ENCODE results near the gene FN3K. TPM values are rescaled to one million over a fixed set of nuclear protein-coding genes. Genes with fewer than 3 reads are reported as not detected.

Gene FN3K
- total and polyA plus RNA-seq, 2 of the 13 experiments (the other 11 are each of a cell fraction or from before 2014, with no cell fraction given), result 3.5 to 12.2 TPM

DNA sequence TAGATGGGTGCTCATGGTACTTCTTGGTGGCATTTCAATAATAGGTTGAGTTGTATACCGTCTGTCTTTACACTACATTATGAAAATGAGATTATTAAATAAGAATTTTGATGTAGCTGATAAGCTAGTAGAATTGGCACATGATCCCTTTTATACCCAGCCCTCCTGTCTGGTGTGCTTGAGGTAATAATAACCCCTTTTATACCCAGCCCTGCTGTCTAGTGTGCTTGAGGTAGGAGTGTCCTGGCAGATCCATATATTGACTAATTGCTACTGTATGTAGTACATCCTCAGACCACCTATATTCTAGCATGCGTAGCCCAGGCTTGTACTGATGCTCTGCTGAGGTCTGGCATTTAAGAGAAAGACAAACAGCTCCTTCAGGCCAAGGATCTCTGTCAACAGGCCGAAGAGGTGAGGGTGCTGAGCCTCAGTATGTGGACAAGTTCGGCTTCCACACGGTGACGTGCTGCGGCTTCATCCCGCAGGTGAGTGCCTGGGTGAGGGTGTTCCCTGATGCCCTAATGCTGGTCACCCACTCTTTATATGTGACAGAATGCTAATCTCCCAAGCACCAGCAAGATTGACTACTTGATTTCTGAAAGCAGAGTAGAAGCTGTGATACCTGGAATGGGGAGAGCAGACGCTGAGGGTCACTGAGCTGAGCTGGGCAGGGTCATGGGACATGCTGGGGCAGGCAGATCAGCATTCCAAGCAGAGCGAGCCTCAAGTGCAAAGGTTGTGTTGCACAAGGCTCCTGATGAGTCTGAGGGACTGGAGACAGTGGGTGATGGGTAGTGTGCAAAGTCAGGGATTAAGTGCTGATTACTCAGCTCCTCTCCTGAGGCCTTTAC is 5.7 kb downstream of the FN3K start (continued):
- TF ChIP-seq, protein P1, sequence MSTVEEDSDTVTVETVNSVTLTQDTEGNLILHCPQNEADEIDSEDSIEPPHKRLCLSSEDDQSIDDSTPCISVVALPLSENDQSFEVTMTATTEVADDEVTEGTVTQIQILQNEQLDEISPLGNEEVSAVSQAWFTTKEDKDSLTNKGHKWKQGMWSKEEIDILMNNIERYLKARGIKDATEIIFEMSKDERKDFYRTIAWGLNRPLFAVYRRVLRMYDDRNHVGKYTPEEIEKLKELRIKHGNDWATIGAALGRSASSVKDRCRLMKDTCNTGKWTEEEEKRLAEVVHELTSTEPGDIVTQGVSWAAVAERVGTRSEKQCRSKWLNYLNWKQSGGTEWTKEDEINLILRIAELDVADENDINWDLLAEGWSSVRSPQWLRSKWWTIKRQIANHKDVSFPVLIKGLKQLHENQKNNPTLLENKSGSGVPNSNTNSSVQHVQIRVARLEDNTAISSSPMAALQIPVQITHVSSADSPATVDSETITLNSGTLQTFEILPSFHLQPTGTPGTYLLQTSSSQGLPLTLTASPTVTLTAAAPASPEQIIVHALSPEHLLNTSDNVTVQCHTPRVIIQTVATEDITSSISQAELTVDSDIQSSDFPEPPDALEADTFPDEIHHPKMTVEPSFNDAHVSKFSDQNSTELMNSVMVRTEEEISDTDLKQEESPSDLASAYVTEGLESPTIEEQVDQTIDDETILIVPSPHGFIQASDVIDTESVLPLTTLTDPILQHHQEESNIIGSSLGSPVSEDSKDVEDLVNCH (CRISPR knock-in tag; IDR thresholded peaks at IDR 0.05), result no peak
- TF ChIP-seq PITX1 (CRISPR knock-in tag; IDR thresholded peaks at IDR 0.05), result peak; percentile 98
- no peak for TF ChIP-seq MED13 (CRISPR knock-in tag; IDR thresholded peaks at IDR 0.05)
- TF ChIP-seq SIX4 (CRISPR knock-in tag; IDR thresholded peaks at IDR 0.05), result peak; percentile 70; the same call in 1 of the 2 replicates
- peak; percentile 78; the same call in 1 of the 2 replicates for TF ChIP-seq KDM3A (CRISPR knock-in tag; IDR thresholded peaks at IDR 0.05; ENCODE audit: low read depth)
- TF ChIP-seq, protein P2, sequence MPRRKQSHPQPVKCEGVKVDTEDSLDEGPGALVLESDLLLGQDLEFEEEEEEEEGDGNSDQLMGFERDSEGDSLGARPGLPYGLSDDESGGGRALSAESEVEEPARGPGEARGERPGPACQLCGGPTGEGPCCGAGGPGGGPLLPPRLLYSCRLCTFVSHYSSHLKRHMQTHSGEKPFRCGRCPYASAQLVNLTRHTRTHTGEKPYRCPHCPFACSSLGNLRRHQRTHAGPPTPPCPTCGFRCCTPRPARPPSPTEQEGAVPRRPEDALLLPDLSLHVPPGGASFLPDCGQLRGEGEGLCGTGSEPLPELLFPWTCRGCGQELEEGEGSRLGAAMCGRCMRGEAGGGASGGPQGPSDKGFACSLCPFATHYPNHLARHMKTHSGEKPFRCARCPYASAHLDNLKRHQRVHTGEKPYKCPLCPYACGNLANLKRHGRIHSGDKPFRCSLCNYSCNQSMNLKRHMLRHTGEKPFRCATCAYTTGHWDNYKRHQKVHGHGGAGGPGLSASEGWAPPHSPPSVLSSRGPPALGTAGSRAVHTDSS (CRISPR knock-in tag; conservative IDR thresholded peaks at IDR 0.05), result no peak
- no peak for TF ChIP-seq ZNF550 (CRISPR knock-in tag; IDR thresholded peaks at IDR 0.05; ENCODE audit: borderline replicate concordance)
- TF ChIP-seq RORA (CRISPR knock-in tag; IDR thresholded peaks at IDR 0.05), result no peak
- TF ChIP-seq SCMH1 (CRISPR knock-in tag; IDR thresholded peaks at IDR 0.05; ENCODE audit: borderline replicate concordance), result no peak
- TF ChIP-seq RFXANK (CRISPR knock-in tag; IDR thresholded peaks at IDR 0.05), result no peak
- no peak for TF ChIP-seq MXD4 (CRISPR knock-in tag; IDR thresholded peaks at IDR 0.05)
- peak; percentile 99 for TF ChIP-seq MTA1 (CRISPR knock-in tag; IDR thresholded peaks at IDR 0.05; ENCODE audit: borderline replicate concordance)
- peak; percentile 44; the same call in 1 of the 2 replicates for TF ChIP-seq ZNF552 (CRISPR knock-in tag; IDR thresholded peaks at IDR 0.05; ENCODE audit: borderline replicate concordance)
- TF ChIP-seq, protein P3, sequence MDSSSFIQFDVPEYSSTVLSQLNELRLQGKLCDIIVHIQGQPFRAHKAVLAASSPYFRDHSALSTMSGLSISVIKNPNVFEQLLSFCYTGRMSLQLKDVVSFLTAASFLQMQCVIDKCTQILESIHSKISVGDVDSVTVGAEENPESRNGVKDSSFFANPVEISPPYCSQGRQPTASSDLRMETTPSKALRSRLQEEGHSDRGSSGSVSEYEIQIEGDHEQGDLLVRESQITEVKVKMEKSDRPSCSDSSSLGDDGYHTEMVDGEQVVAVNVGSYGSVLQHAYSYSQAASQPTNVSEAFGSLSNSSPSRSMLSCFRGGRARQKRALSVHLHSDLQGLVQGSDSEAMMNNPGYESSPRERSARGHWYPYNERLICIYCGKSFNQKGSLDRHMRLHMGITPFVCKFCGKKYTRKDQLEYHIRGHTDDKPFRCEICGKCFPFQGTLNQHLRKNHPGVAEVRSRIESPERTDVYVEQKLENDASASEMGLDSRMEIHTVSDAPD (CRISPR knock-in tag; IDR thresholded peaks at IDR 0.05), result no peak; the same call in 1 of the 2 replicates
- peak; percentile 97 for TF ChIP-seq TRIM24 (CRISPR knock-in tag; IDR thresholded peaks at IDR 0.05)
- TF ChIP-seq YY1 (IDR thresholded peaks at IDR 0.05; ENCODE audit: insufficient read depth, insufficient replicate concordance, low read depth, low read length), result no peak
- TF ChIP-seq CBFB (CRISPR knock-in tag; IDR thresholded peaks at IDR 0.05), result peak; percentile 52; the same call in 1 of the 2 replicates
- peak; percentile 82 for TF ChIP-seq MEIS2 (CRISPR knock-in tag; IDR thresholded peaks at IDR 0.05)
- TF ChIP-seq NFE2 (CRISPR knock-in tag; IDR thresholded peaks at IDR 0.05), result no peak
- no peak for TF ChIP-seq MBNL3 (CRISPR knock-in tag; conservative IDR thresholded peaks at IDR 0.05)
- TF ChIP-seq ZNF772 (CRISPR knock-in tag; IDR thresholded peaks at IDR 0.05), result peak; percentile 85
- no peak for TF ChIP-seq KLF12 (CRISPR knock-in tag; IDR thresholded peaks at IDR 0.05; ENCODE audit: borderline replicate concordance)
- TF ChIP-seq EP300 (IDR thresholded peaks at IDR 0.05; ENCODE audit: low read depth in 2 of 2, low read length in 2 of 2), result peak; percentile 85 to 87; a peak in 3 of 4 replicates
- peak; percentile 85 for TF ChIP-seq EP300 (CRISPR knock-in tag; IDR thresholded peaks at IDR 0.05; ENCODE audit: borderline replicate concordance)
- peak; percentile 20; the same call in 1 of the 2 replicates for TF ChIP-seq ZNF7 (CRISPR knock-in tag; IDR thresholded peaks at IDR 0.05)
